ENCODE measurements around the gene TFPT.

TFPT gene, protein sequence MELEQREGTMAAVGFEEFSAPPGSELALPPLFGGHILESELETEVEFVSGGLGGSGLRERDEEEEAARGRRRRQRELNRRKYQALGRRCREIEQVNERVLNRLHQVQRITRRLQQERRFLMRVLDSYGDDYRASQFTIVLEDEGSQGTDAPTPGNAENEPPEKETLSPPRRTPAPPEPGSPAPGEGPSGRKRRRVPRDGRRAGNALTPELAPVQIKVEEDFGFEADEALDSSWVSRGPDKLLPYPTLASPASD

GRCh38 chr19:54115109-54116063, at the start of gene TFPT, which contains the start of gene PRPF31:
Gene TFPT (minus strand): TSS chr19:54115657. CDS start chr19:54115269, 388 bp downstream.
Gene PRPF31 (plus strand): TSS chr19:54115754. CDS start chr19:54118279, 2,525 bp downstream.
- Mint-ChIP-seq H3K4me1 (peaks cover 30% of the 10 kb centered on the region), H3K9me3 (no peaks in the 10 kb centered on the region), H3K4me3 (peak within 1 kb of the TSS; percentile 90), H3K36me3 (peaks cover 16% of the 10 kb centered on the region), H3K27me3 (no peaks in the 10 kb centered on the region), H3K27ac (peak within 1 kb of the TSS; percentile 91)
- DNase-seq (ENCODE audit: low spot score in 2 of 2) (peak; percentile 92 to 95), ATAC-seq (ENCODE audit: low read depth) (peak; percentile 88)

DNA sequence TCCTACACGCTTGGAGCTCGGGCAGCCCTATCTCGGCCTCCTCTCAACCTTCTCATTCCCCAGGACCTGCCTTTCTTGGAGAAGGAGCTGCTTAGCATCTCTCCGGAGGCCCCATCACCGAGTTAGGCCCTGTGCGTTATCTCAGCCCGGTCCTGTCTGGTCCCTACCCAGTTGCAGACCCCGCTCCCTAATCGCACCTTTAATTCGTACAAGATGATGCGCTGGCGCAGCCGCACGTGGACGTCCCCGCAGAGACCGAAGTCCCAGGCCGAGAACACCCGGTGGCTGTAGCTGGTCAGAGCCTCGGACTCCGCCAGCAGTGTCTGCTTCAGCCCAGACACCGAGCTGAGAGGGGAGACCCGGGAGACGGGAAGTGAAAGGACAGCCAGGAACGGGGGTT, 49.8 kb upstream of the TFPT start:
- peaks cover 2% of the 10 kb centered on the region for H3K36me3 Mint-ChIP-seq
- peaks cover 2% of the 10 kb centered on the region for H3K9me3 Mint-ChIP-seq
- H3K4me3 Mint-ChIP-seq, result no peak overlapping the region
- no peak overlapping the region for H3K27ac Mint-ChIP-seq
- DNase-seq (ENCODE audit: low spot score in 2 of 2) (no peak), ATAC-seq (ENCODE audit: low read depth) (no peak)
- H3K27me3 Mint-ChIP-seq, result peaks cover 10% of the 10 kb centered on the region
- peaks cover 22% of the 10 kb centered on the region for H3K4me1 Mint-ChIP-seq

GRCh38 chr19:54164369-54165068, 49.1 kb upstream of the TFPT start:
- H3K4me1 Mint-ChIP-seq, result peaks cover 25% of the 10 kb centered on the region
- ATAC-seq (ENCODE audit: low read depth), result no peak
- DNase-seq (ENCODE audit: low spot score in 2 of 2), result no peak
- peaks cover 2% of the 10 kb centered on the region for H3K36me3 Mint-ChIP-seq
- no peak overlapping the region for H3K27ac Mint-ChIP-seq
- peaks cover 10% of the 10 kb centered on the region for H3K27me3 Mint-ChIP-seq
- H3K4me3 Mint-ChIP-seq, result no peak overlapping the region
- H3K9me3 Mint-ChIP-seq, result peaks cover 2% of the 10 kb centered on the region

DNA sequence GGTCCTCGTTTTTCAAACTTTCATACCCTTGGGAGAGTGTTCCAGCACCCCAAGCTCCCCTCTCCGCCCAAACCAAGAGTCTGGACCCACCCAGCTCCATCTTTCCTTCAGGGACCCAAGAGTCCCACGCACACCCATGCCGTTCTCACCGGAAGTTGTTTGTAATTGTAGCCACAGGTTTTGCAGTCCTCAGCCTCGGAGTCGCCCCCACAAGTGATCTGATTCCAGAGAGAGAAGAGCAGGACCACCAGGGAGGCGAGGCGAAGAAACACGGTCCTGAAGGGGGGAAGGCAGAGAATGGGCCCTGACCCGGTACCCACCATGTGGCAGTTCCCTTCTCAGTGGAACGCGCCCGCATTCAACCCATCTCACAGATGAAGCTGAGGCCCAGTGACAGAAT, 47.4 kb upstream of the TFPT start:
- Mint-ChIP-seq H3K36me3 (peaks cover 5% of the 10 kb centered on the region), H3K27ac (no peak overlapping the region), H3K4me3 (peak overlapping the region; percentile 59), H3K27me3 (peaks cover 10% of the 10 kb centered on the region), H3K4me1 (peaks cover 29% of the 10 kb centered on the region), H3K9me3 (peaks cover 2% of the 10 kb centered on the region)
- DNase-seq (ENCODE audit: low spot score in 2 of 2) (no peak), ATAC-seq (ENCODE audit: low read depth) (no peak)

- H3K27ac Mint-ChIP-seq, result no peak overlapping the region
- ATAC-seq (ENCODE audit: low read depth) (peak; percentile 25), DNase-seq (ENCODE audit: low spot score in 2 of 2) (peak; percentile 70 to 77)
- peak overlapping the region; percentile 91 for H3K4me3 Mint-ChIP-seq
- peaks cover 29% of the 10 kb centered on the region for H3K4me1 Mint-ChIP-seq
- H3K27me3 Mint-ChIP-seq, result peaks cover 10% of the 10 kb centered on the region
- H3K9me3 Mint-ChIP-seq, result peaks cover 2% of the 10 kb centered on the region
- peaks cover 5% of the 10 kb centered on the region for H3K36me3 Mint-ChIP-seq
Measured at GRCh38 chr19:54162241-54162805, 46.9 kb upstream of the TFPT start.

- Mint-ChIP-seq H3K4me1 (peaks cover 32% of the 10 kb centered on the region), H3K36me3 (peaks cover 9% of the 10 kb centered on the region), H3K27me3 (peaks cover 10% of the 10 kb centered on the region), H3K27ac (peak overlapping the region; percentile 94), H3K4me3 (peak overlapping the region; percentile 100), H3K9me3 (peaks cover 2% of the 10 kb centered on the region)
- DNase-seq (ENCODE audit: low spot score in 2 of 2) (no peak), ATAC-seq (ENCODE audit: low read depth) (no peak)
Measured at GRCh38 chr19:54160854-54161253, 45.4 kb upstream of the TFPT start.

DNA sequence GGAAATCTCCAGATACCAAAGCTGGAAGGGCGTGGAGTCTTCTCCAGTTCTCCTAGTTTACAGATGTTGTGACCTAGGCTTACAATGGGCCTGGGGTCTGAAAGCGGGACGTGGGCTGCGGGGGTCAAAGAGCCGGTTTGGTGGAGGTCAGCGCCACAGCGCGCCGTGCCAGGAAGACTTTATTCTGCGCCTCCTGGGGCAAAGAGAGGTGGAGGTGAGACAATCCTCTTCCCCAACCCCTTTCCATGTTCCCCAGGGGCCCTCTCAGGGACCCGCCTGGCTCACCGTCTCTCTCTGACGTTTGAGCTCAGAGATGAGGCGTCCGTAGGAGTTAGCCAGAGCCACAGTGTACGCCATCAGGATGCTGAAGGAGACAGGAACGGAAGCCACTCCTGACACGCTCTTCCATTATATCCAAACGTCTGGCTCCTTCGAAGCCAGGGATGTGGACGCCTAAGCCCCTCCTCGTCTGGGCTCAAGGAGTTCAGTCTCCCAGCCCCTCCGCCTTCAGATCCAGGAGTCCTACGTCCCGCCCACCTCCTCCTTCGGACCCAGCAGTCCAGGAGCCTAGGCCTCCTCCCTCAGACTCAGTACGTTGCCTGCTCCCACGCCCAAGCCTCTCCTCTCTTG, 44.8 kb upstream of the TFPT start:
- no peak for DNase-seq (ENCODE audit: low spot score in 2 of 2)
- Mint-ChIP-seq H3K27me3 (peaks cover 5% of the 10 kb centered on the region), H3K36me3 (peaks cover 9% of the 10 kb centered on the region), H3K27ac (peak overlapping the region; percentile 94), H3K4me1 (peaks cover 32% of the 10 kb centered on the region), H3K9me3 (peaks cover 2% of the 10 kb centered on the region), H3K4me3 (peak overlapping the region; percentile 100)
- ATAC-seq (ENCODE audit: low read depth), result no peak

DNA sequence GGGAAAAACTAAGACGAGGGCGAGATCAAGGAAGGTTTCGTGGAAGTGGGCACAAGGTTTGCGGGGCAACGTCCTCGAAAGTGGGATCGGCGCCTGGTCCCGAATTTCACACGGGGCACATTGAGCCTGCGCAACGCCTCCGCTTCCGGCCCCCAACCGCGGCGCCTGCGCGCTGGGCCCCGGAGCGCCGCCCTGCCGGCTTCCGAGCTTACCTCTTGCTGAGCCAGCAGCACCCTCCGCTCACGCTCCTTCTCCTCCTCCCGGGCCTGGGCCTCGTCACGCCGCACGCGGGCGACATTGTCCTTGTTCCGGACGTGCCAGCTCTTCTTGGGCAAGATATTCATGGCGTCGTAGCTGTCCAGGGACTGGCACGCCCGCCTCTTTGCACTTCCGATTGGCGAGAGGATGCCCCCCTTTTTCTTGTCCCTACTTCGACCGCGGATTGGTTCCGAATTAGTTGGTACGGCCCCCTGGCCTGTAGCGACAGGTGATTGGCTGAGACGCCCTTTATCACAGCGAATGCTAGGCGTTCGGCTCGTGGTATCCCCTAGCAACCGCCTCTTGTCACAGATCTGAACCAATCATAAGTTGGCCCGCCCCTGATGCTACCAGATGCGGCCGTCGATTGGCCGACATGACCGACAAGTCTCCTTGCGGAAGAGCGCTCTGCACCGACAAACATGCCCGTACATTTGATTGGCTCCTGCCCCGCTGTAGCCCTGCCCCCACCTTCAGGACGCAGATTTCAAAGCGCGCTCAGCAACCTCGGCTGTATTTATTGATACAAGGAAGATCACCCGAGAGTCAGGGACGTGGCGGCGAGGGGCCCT, 44.1 kb upstream of the TFPT start, which contains the start of gene LENG1:
Gene LENG1, minus strand, starts transcription at position 370 of the 830 bp plus-strand sequence. Its CDS starts 26 bp downstream, at position 344.
- Mint-ChIP-seq H3K4me3 (peak within 1 kb of the TSS; percentile 100), H3K36me3 (peaks cover 13% of the 10 kb centered on the region), H3K27ac (peak within 1 kb of the TSS; percentile 94), H3K9me3 (peaks cover 2% of the 10 kb centered on the region), H3K27me3 (peaks cover 5% of the 10 kb centered on the region), H3K4me1 (peaks cover 33% of the 10 kb centered on the region)
- peak; percentile 86 for ATAC-seq (ENCODE audit: low read depth)
- peak; percentile 88 to 96 for DNase-seq (ENCODE audit: low spot score in 2 of 2)

- H3K27me3 Mint-ChIP-seq, result peaks cover 3% of the 10 kb centered on the region
- peaks cover 2% of the 10 kb centered on the region for H3K9me3 Mint-ChIP-seq
- peaks cover 16% of the 10 kb centered on the region for H3K36me3 Mint-ChIP-seq
- peaks cover 32% of the 10 kb centered on the region for H3K4me1 Mint-ChIP-seq
- peak overlapping the region; percentile 100 for H3K4me3 Mint-ChIP-seq
- DNase-seq (ENCODE audit: low spot score in 2 of 2) (no peak), ATAC-seq (ENCODE audit: low read depth) (no peak)
- peak overlapping the region; percentile 94 for H3K27ac Mint-ChIP-seq
Measured at GRCh38 chr19:54158812-54159351, 43.4 kb upstream of the TFPT start.

DNA sequence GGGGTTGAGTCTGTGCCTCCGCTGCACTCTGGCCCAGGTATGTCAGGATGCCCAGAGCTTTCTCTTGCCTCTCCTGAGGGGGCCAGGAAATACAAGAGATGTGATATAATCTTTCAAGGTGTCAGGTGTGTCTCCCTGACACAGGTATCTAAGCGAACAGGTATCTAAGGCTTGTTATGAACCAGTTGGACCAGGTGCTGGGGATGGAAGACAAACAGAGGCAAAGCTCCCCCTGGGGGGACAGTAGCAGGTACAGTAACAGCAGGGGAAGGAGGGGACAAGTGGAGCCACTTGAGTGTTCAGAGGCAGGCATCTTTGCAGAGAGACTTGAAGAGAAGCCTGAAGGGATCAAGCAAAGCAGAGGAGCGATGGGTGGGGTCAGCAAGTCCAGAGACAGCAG, 41.5 kb upstream of the TFPT start:
- H3K36me3 Mint-ChIP-seq, result peaks cover 22% of the 10 kb centered on the region

GRCh38 chr19:54156490-54156889, 41.0 kb upstream of the TFPT start:
- peaks cover 27% of the 10 kb centered on the region for H3K4me1 Mint-ChIP-seq
- peaks cover 2% of the 10 kb centered on the region for H3K9me3 Mint-ChIP-seq
- DNase-seq (ENCODE audit: low spot score in 2 of 2), result no peak
- H3K4me3 Mint-ChIP-seq, result no peak overlapping the region
- peaks cover 22% of the 10 kb centered on the region for H3K36me3 Mint-ChIP-seq
- no peaks in the 10 kb centered on the region for H3K27me3 Mint-ChIP-seq
- no peak for ATAC-seq (ENCODE audit: low read depth)
- H3K27ac Mint-ChIP-seq, result no peak overlapping the region

More for the DNA sequence above, 41.5 kb upstream of the TFPT start:
- peaks cover 2% of the 10 kb centered on the region for H3K9me3 Mint-ChIP-seq
- ATAC-seq (ENCODE audit: low read depth) (no peak), DNase-seq (ENCODE audit: low spot score in 2 of 2) (no peak)
- H3K4me3 Mint-ChIP-seq, result peak overlapping the region; percentile 32
- no peak overlapping the region for H3K27ac Mint-ChIP-seq
- H3K27me3 Mint-ChIP-seq, result no peaks in the 10 kb centered on the region
- H3K4me1 Mint-ChIP-seq, result peaks cover 27% of the 10 kb centered on the region

DNA sequence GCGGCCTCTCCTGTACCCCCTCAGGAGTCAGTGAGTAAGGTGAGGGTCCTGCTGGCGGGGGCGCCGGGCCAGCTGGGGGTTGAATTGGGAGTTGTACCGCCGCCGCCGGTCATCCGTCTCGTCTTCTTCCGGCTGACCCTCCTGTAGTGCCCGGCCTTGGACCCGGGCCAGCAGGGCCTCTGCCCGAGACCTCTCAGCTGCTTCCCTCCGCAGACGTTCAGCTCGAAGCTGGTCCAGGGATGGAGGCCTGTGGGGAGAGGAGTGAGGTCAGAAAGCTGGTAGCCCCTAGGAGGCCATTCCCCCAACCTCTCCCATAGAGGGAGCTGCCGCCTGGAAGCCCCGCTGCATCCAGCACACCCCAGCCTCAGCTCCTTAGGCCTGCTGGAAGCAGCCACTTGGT, 40.2 kb upstream of the TFPT start:
- Mint-ChIP-seq H3K4me3 (no peak overlapping the region), H3K27ac (no peak overlapping the region), H3K4me1 (peaks cover 24% of the 10 kb centered on the region)

More for the DNA sequence above, 40.2 kb upstream of the TFPT start:
- DNase-seq (ENCODE audit: low spot score in 2 of 2) (no peak), ATAC-seq (ENCODE audit: low read depth) (no peak)
- Mint-ChIP-seq H3K9me3 (no peaks in the 10 kb centered on the region), H3K27me3 (no peaks in the 10 kb centered on the region), H3K36me3 (peaks cover 26% of the 10 kb centered on the region)
